Neural crest cell (in vitro differentiated cells): ENCODE results near the gene ABCA13. TPM values are rescaled to one million over a fixed set of nuclear protein-coding genes. Genes with fewer than 3 reads are reported as not detected.
"Not testable (repeated sequence)": the region's sequence is repeated elsewhere in the genome, so short reads cannot be mapped to it uniquely, and the experiment has no call there.

Source experiments
- DNase-seq: peaks from one replicate; pipeline ENCODE4 v3.0.0; 2021; ENCODE audit warnings: low read depth, mixed read lengths, low spot score
- H3K27ac Mint-ChIP-seq: one replicate; pipeline ENCODE4 v1.8.0; 2021; ENCODE audit warnings: mild to moderate bottlenecking, mixed read lengths; ENCODE audit not compliant: unreplicated experiment
- H3K27me3 Mint-ChIP-seq: 2 replicates; pipeline ENCODE4 v1.8.0; 2021; ENCODE audit warnings: low read depth, mild to moderate bottlenecking, mixed read lengths
- H3K36me3 Mint-ChIP-seq: 2 replicates; pipeline ENCODE4 v1.8.0; 2021; ENCODE audit warnings: low read depth, mild to moderate bottlenecking, mixed read lengths
- H3K4me1 Mint-ChIP-seq: 2 replicates; pipeline ENCODE4 v1.8.0; 2021; ENCODE audit warnings: mixed read lengths
- H3K4me3 Mint-ChIP-seq: one replicate; pipeline ENCODE4 v1.8.0; 2021; ENCODE audit warnings: mild to moderate bottlenecking, mixed read lengths
- H3K9me3 Mint-ChIP-seq: 2 replicates; pipeline ENCODE4 v1.8.0; 2021; ENCODE audit warnings: mixed read lengths
- total RNA-seq: library from RNA; stranded (reverse); gene quantifications from 2 replicates; pipeline ENCODE4 v1.2.1, GENCODE V29; 2021
- TF ChIP-seq, protein P1 (sequence below): fragments of 200-600 bp; sonication (generic); conservative IDR thresholded peaks from 2 replicates; pipeline ENCODE4 v1.5.0; 2021; ENCODE audit warnings: antibody characterized with exemption, mild to moderate bottlenecking

Gene ABCA13
- total RNA-seq, 1 donor from 2014 or later, result 0.89 TPM

DNA sequence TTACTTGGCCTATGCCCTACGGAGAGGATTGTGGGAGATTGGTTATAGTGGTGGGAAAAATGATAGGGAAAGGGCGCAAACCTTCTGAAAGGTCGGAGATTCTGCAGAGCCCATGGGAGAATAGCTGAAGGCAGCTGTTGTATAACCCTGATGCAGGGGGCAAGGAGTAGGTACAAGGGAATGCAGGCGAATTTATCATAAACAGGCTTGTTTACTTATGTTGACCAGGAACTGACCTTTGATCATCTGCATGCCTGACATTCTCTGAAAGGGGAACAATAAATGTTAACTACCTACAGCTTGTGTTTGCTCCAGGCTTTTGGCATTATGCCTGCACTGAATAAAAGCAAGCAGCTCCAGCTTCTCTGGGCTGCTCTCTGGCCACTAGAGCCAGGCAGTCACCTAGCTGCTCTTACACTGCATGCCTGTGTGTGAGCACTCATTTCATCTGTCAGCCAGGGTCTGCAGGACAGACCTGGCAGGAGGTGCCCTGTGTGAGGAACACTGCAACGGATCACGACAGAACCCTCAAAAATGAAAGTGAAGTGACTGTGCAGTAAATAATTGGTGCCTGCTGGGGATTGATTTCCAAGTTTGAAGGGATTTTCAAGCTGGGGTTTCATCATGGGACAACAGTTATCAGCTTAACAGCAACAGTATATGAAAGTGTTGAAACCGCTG lies 31.1 kb upstream of the ABCA13 start:
- DNase-seq, result no peak
- TF ChIP-seq, protein P1, sequence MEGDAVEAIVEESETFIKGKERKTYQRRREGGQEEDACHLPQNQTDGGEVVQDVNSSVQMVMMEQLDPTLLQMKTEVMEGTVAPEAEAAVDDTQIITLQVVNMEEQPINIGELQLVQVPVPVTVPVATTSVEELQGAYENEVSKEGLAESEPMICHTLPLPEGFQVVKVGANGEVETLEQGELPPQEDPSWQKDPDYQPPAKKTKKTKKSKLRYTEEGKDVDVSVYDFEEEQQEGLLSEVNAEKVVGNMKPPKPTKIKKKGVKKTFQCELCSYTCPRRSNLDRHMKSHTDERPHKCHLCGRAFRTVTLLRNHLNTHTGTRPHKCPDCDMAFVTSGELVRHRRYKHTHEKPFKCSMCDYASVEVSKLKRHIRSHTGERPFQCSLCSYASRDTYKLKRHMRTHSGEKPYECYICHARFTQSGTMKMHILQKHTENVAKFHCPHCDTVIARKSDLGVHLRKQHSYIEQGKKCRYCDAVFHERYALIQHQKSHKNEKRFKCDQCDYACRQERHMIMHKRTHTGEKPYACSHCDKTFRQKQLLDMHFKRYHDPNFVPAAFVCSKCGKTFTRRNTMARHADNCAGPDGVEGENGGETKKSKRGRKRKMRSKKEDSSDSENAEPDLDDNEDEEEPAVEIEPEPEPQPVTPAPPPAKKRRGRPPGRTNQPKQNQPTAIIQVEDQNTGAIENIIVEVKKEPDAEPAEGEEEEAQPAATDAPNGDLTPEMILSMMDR, result no peak
- Mint-ChIP-seq H3K36me3 (peaks cover 7% of the 10 kb centered on the region), H3K27me3 (no peaks in the 10 kb centered on the region), H3K4me3 (no peak overlapping the region), H3K27ac (peak overlapping the region; percentile 5), H3K4me1 (peaks cover 20% of the 10 kb centered on the region), H3K9me3 (peaks cover 6% of the 10 kb centered on the region)

DNA sequence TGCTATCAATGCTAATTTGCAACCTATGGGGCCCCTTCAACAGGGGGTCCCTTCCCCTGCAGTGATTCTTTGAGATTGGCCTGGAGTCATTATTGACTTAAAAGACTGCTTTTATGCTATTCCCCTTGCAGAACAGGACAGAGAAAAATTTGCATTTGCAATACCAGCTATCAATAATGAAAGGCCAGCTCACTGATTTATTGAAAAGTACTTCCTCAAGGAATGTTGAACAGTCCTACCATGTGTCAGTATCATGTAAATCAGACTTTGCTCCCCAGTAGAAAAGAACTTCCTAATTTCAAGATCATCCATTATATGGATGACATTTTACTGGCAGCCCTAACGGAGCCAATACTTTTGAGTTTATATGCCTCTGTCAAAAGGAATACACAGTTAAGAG lies 29.7 kb upstream of the ABCA13 start:
- TF ChIP-seq, protein P1, result no peak
- Mint-ChIP-seq H3K9me3 (peaks cover 6% of the 10 kb centered on the region), H3K27me3 (no peaks in the 10 kb centered on the region), H3K36me3 (peaks cover 3% of the 10 kb centered on the region), H3K4me3 (no peak overlapping the region), H3K27ac (no peak overlapping the region), H3K4me1 (peaks cover 23% of the 10 kb centered on the region)
- no peak for DNase-seq

DNA sequence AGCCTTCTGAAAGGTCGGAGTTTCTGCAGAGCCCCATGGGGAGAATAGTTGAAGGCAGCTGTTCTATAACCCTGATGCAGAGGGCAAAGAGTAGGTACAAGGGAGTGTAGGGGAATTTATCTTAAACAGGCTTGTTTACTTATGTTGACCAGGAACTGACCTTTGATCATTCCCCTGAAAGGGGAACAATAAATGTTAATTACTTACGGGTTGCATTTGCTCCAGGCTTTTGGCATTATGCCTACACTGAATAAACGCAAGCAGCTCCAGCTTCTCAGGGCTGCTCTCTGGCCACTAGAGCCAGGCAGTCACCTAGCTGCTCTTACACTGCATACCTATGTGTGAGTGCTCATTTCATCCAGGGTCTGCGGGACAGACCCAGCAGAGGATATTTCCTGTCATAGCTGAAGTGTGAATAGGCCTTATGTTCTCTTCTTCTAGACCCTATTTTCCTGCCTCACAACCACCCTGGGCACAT lies 26.9 kb upstream of the ABCA13 start:
- DNase-seq, result no peak
- no peak overlapping the region for H3K27ac Mint-ChIP-seq
- TF ChIP-seq, protein P1, result no peak
- H3K9me3 Mint-ChIP-seq, result peaks cover 8% of the 10 kb centered on the region
- H3K36me3 Mint-ChIP-seq, result no peaks in the 10 kb centered on the region
- H3K4me1 Mint-ChIP-seq, result peaks cover 35% of the 10 kb centered on the region
- H3K27me3 Mint-ChIP-seq, result peaks cover 2% of the 10 kb centered on the region
- H3K4me3 Mint-ChIP-seq, result no peak overlapping the region

DNA sequence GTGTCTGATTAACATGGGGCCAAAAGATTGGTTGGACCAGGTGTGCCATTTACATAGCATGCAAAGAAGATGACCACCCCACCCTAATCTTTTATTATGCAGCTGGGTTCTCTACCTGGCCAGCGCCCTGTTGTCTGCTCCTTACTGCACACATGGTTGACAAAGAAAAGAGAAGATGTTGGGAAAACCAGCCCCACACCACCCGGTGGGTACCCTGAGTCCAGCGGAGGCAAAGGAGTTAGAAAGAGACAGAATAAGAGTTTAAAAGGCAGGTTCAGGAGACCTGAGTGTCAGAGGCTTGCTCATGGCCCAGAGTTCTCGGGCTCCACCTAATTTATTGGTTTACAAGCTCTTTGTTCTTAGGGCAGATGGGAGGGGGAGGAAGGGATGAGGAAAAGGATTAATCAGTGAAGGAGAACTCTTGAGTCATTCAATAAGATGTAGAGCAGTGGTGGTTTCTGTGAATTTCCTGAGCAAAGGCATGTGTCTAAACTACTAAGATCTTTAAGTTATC lies 24.1 kb upstream of the ABCA13 start:
- Mint-ChIP-seq H3K27me3 (peaks cover 2% of the 10 kb centered on the region), H3K27ac (peak overlapping the region; percentile 69), H3K4me1 (peaks cover 19% of the 10 kb centered on the region), H3K36me3 (no peaks in the 10 kb centered on the region), H3K4me3 (no peak overlapping the region), H3K9me3 (peaks cover 2% of the 10 kb centered on the region)
- TF ChIP-seq, protein P1, result no peak
- DNase-seq, result no peak

DNA sequence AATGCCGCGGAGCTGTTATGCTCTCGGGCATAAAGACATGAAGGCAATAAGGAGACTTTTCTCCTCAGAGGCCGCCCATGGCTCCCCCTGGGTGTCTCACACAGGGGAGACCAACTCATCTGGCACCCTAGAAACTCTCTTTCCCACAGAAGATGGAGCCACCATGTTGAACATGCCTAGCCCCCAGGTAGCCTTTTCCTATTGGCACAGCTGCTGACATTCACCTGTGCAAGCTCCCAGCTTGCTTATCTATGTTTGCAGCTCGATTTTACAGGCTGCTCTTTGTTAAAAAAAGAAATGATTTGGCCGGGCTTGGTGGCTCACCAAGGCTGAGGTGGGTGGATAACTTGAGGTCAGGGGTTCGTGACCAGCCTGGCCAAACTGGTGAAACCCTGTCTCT lies 23.6 kb upstream of the ABCA13 start:
- H3K27ac Mint-ChIP-seq, H3K27me3 Mint-ChIP-seq, H3K36me3 Mint-ChIP-seq, DNase-seq, H3K4me3 Mint-ChIP-seq, H3K9me3 Mint-ChIP-seq: not testable (repeated sequence)
- H3K4me1 Mint-ChIP-seq, result peaks cover 19% of the 10 kb centered on the region

DNA sequence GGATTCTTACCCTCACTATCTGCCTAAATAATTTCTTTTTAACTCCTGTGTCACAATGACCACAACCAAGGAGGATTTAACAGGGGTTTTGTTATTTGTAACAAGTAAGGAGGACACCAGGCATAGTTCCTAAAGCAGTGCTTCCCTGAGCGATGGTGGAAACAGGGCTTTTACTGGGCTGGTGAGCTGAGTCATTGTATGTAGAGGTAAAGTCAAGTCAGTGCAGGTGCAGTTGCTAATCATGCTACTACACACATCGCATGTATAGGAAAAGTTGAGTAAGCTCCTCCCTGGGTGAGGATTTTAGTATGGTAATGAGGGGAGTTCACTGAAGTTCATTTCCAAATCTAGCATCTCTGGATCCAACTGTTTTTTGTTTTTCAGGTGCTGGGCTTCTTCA lies 22.9 kb upstream of the ABCA13 start:
- H3K4me3 Mint-ChIP-seq, result no peak overlapping the region
- H3K9me3 Mint-ChIP-seq, result peaks cover 2% of the 10 kb centered on the region
- no peak for DNase-seq
- peaks cover 2% of the 10 kb centered on the region for H3K27me3 Mint-ChIP-seq
- TF ChIP-seq, protein P1, result no peak
- H3K27ac Mint-ChIP-seq, result no peak overlapping the region
- peaks cover 19% of the 10 kb centered on the region for H3K4me1 Mint-ChIP-seq
- no peaks in the 10 kb centered on the region for H3K36me3 Mint-ChIP-seq
